Stimulated activated naive CD8-positive, alpha-beta T cell treated with anti-CD3 and anti-CD28 coated beads, Interleukin-15, Interleukin-2, amounts not matched to agents 100 ng/mL and 50 ng/mL, for 24 hours (primary cell): ENCODE data around the gene GTF2H1.
"Not testable (repeated sequence)": the region's sequence is repeated elsewhere in the genome, so short reads cannot be mapped to it uniquely, and the experiment has no call there.

Experiments
- H3K27ac Mint-ChIP-seq: one replicate; pipeline ENCODE4 v1.8.0; 2021; ENCODE audit warnings: mild to moderate bottlenecking, mixed read lengths
- H3K27me3 Mint-ChIP-seq: one replicate; pipeline ENCODE4 v1.8.0; 2021; ENCODE audit warnings: mixed read lengths
- H3K36me3 Mint-ChIP-seq: one replicate; pipeline ENCODE4 v1.8.0; 2021; ENCODE audit warnings: low read depth, mixed read lengths
- H3K4me1 Mint-ChIP-seq: one replicate; pipeline ENCODE4 v1.8.0; 2021; ENCODE audit warnings: low read depth, mixed read lengths
- H3K4me3 Mint-ChIP-seq: one replicate; pipeline ENCODE4 v1.8.0; 2021; ENCODE audit warnings: mild to moderate bottlenecking, mixed read lengths
- H3K9me3 Mint-ChIP-seq: one replicate; pipeline ENCODE4 v1.8.0; 2021; ENCODE audit warnings: mixed read lengths

The GTF2H1 gene

GRCh38 chr11:18379201-18379600 lies 56.8 kb downstream of the GTF2H1 start:
- Mint-ChIP-seq H3K36me3 (no peaks in the 10 kb centered on the region), H3K4me1 (peaks cover 18% of the 10 kb centered on the region), H3K4me3 (no peak overlapping the region), H3K27ac (no peak overlapping the region), H3K27me3 (no peaks in the 10 kb centered on the region), H3K9me3 (no peaks in the 10 kb centered on the region)

- no peaks in the 10 kb centered on the region for H3K36me3 Mint-ChIP-seq
- H3K27ac Mint-ChIP-seq, result peak overlapping the region; percentile 97
- H3K9me3 Mint-ChIP-seq, result no peaks in the 10 kb centered on the region
- no peaks in the 10 kb centered on the region for H3K27me3 Mint-ChIP-seq
- peak overlapping the region; percentile 67 for H3K4me3 Mint-ChIP-seq
- peaks cover 30% of the 10 kb centered on the region for H3K4me1 Mint-ChIP-seq
These were observed 61.2 kb downstream of the GTF2H1 start for GRCh38 chr11:18383388-18384156.

GRCh38 chr11:18384157-18384641 lies 61.8 kb downstream of the GTF2H1 start:
- no peaks in the 10 kb centered on the region for H3K36me3 Mint-ChIP-seq
- peaks cover 30% of the 10 kb centered on the region for H3K4me1 Mint-ChIP-seq
- H3K4me3 Mint-ChIP-seq, result peak overlapping the region; percentile 67
- no peaks in the 10 kb centered on the region for H3K27me3 Mint-ChIP-seq
- peak overlapping the region; percentile 97 for H3K27ac Mint-ChIP-seq
- no peaks in the 10 kb centered on the region for H3K9me3 Mint-ChIP-seq

GRCh38 chr11:18390088-18390487 lies 67.7 kb downstream of the GTF2H1 start:
- Mint-ChIP-seq H3K9me3 (no peaks in the 10 kb centered on the region), H3K4me1 (peaks cover 44% of the 10 kb centered on the region)

GRCh38 chr11:18392434-18393321 lies 70.3 kb downstream of the GTF2H1 start:
- H3K9me3 Mint-ChIP-seq, result no peaks in the 10 kb centered on the region
- H3K27ac Mint-ChIP-seq, result peak overlapping the region; percentile 85
- peaks cover 58% of the 10 kb centered on the region for H3K4me1 Mint-ChIP-seq
- peak overlapping the region; percentile 57 for H3K4me3 Mint-ChIP-seq
- no peaks in the 10 kb centered on the region for H3K27me3 Mint-ChIP-seq
- H3K36me3 Mint-ChIP-seq, result peaks cover 31% of the 10 kb centered on the region

More at GRCh38 chr11:18390088-18390487, 67.7 kb downstream of the GTF2H1 start:
- peak overlapping the region; percentile 41 for H3K27ac Mint-ChIP-seq
- peaks cover 8% of the 10 kb centered on the region for H3K36me3 Mint-ChIP-seq
- no peak overlapping the region for H3K4me3 Mint-ChIP-seq
- no peaks in the 10 kb centered on the region for H3K27me3 Mint-ChIP-seq

- Mint-ChIP-seq H3K27ac (peak overlapping the region; percentile 99), H3K9me3 (no peaks in the 10 kb centered on the region), H3K4me1 (peaks cover 69% of the 10 kb centered on the region), H3K4me3 (peak overlapping the region; percentile 95), H3K27me3 (no peaks in the 10 kb centered on the region), H3K36me3 (peaks cover 40% of the 10 kb centered on the region)
These were observed 71.4 kb downstream of the GTF2H1 start for GRCh38 chr11:18393581-18394274.

GRCh38 chr11:18394275-18394927 lies 72.0 kb downstream of the GTF2H1 start, which contains the start of gene LDHA:
TSS of gene LDHA (plus strand) at chr11:18394563. CDS start at chr11:18396843, 2,280 bp downstream.
- no peaks in the 10 kb centered on the region for H3K9me3 Mint-ChIP-seq
- H3K36me3 Mint-ChIP-seq, result peaks cover 47% of the 10 kb centered on the region
- H3K4me3 Mint-ChIP-seq, result peak within 1 kb of the TSS; percentile 95
- H3K27ac Mint-ChIP-seq, result peak within 1 kb of the TSS; percentile 99
- H3K4me1 Mint-ChIP-seq, result peaks cover 76% of the 10 kb centered on the region
- H3K27me3 Mint-ChIP-seq, result no peaks in the 10 kb centered on the region

GRCh38 chr11:18394928-18395734 lies 72.8 kb downstream of the GTF2H1 start:
- H3K27ac Mint-ChIP-seq, result peak overlapping the region; percentile 99
- peaks cover 77% of the 10 kb centered on the region for H3K4me1 Mint-ChIP-seq
- no peaks in the 10 kb centered on the region for H3K27me3 Mint-ChIP-seq
- H3K9me3 Mint-ChIP-seq, result no peaks in the 10 kb centered on the region
- H3K4me3 Mint-ChIP-seq, result peak overlapping the region; percentile 95
- peaks cover 54% of the 10 kb centered on the region for H3K36me3 Mint-ChIP-seq

- Mint-ChIP-seq H3K4me3 (peak overlapping the region; percentile 95), H3K36me3 (peaks cover 61% of the 10 kb centered on the region), H3K27me3 (no peaks in the 10 kb centered on the region), H3K27ac (peak overlapping the region; percentile 99), H3K9me3 (no peaks in the 10 kb centered on the region), H3K4me1 (peaks cover 79% of the 10 kb centered on the region)
These were observed 73.6 kb downstream of the GTF2H1 start for GRCh38 chr11:18395735-18396504.

- peak overlapping the region; percentile 76 for H3K4me3 Mint-ChIP-seq
- peak overlapping the region; percentile 72 for H3K27ac Mint-ChIP-seq
- no peaks in the 10 kb centered on the region for H3K9me3 Mint-ChIP-seq
- H3K36me3 Mint-ChIP-seq, result peaks cover 75% of the 10 kb centered on the region
- H3K4me1 Mint-ChIP-seq, result peaks cover 66% of the 10 kb centered on the region
- H3K27me3 Mint-ChIP-seq, result no peaks in the 10 kb centered on the region
These were observed 75.6 kb downstream of the GTF2H1 start for GRCh38 chr11:18397921-18398320.

GRCh38 chr11:18401077-18401476 lies 78.7 kb downstream of the GTF2H1 start:
- H3K27me3 Mint-ChIP-seq, H3K4me3 Mint-ChIP-seq, H3K9me3 Mint-ChIP-seq, H3K27ac Mint-ChIP-seq: not testable (repeated sequence)
- H3K36me3 Mint-ChIP-seq, result peaks cover 83% of the 10 kb centered on the region
- H3K4me1 Mint-ChIP-seq, result peaks cover 57% of the 10 kb centered on the region

- Mint-ChIP-seq H3K36me3 (peaks cover 76% of the 10 kb centered on the region), H3K9me3 (no peaks in the 10 kb centered on the region), H3K4me3 (no peak overlapping the region), H3K27me3 (no peaks in the 10 kb centered on the region), H3K4me1 (peaks cover 29% of the 10 kb centered on the region), H3K27ac (peak overlapping the region; percentile 40)
These were observed 81.7 kb downstream of the GTF2H1 start for GRCh38 chr11:18404062-18404461.

GRCh38 chr11:18407400-18407799 lies 85.0 kb downstream of the GTF2H1 start:
- Mint-ChIP-seq H3K36me3 (peaks cover 49% of the 10 kb centered on the region), H3K4me1 (peaks cover 21% of the 10 kb centered on the region), H3K4me3 (peak overlapping the region; percentile 21)
- not testable (repeated sequence) for H3K27ac Mint-ChIP-seq, H3K27me3 Mint-ChIP-seq, H3K9me3 Mint-ChIP-seq
